HG02588 (cell line): ENCODE measurements around the gene SLC25A26.

Experiments used
- ATAC-seq: cut with Tn5 transposase; IDR thresholded peaks from one replicate; pipeline ENCODE4 v1.9.1; 2021; ENCODE audit warnings: mild to moderate bottlenecking, moderate library complexity; ENCODE audit not compliant: unreplicated experiment

Gene SLC25A26

DNA sequence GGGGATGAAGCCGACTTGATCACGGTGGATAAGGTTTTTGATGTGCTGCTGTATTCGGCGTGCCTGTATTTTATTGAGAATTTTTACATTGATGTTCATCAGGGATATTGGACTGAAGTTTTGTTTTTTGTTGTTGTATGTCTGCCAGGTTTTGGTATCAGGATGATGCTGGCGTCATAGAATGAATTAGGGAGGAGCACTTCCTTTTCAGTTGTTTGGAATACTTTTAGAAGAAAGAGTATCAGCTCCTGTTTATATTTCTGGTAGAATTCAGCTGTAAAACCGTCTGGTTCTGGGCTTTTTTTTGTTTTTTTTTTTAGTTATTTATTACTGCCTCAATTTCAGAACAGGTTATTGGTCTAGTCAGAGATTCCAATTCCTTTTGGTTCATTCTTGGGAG is 93.7 kb downstream of the SLC25A26 start:
- ATAC-seq: no peak

DNA sequence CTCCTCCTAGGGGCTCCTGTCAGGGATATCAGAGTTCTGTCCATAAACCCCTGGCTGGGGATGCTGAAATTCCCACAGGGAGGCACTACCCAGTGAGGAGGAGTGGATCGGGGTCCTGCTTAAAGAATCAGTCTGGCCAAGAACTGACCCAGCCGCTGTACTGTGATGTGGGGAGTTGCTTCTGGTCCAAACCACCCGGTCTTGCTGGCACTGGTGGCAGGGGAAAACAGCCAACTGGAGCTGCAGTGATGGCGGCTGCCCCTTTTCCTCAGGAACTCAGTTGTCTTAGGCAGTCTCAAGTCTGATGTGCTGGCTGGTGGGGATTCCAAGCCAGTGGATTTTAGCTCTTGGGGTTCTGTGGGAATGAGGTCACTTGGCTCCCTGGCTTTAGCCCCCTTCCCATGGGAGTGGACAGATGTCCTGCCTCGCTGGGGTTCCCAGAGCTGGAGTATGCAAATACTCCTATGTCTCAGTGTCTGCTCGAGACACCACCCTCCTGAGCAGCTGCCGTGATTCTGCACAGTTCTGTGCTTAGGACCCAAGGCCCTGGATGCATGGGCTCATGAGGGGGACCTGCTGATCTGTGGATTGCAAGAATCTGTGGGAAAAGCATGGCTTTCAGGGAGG is 97.1 kb downstream of the SLC25A26 start:
- no peak for ATAC-seq

DNA sequence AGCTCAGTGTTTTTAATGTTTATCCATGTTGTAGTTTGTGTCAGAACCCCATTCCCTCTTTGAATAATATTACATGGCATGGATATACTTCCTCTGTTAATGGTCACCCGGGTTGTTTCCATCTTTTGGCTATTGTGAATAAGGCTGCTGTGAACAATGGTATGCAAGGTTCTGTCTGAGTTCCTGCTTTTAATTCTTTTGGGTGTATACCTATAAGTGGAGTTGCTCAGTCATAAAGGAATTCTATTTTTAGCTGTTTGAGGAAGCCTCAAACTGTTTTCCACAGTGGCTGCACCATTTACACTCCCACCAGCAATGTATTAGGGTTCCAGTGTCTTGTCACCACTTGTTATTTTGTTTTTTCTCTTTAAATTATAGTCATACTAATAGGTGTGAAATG is 99.6 kb downstream of the SLC25A26 start:
- ATAC-seq: no peak

DNA sequence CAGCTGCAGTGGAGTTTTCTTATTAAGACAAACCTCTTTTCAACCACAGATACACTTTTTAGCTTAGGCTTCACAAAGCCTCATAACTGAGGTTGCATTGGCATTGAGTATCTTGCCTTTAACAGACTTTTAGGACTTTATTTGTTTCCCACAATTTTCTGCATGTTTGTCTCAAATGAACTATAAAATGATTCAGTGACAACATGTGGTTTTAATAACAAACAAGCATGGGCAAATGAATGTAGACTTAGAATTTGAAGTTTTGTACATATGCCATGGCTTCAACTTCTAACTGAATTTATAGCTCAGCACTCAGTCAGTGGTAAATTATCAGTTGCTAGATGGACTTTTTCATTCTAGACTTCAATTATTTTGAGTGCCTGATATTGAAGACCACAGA is 101.6 kb downstream of the SLC25A26 start:
- no peak for ATAC-seq

DNA sequence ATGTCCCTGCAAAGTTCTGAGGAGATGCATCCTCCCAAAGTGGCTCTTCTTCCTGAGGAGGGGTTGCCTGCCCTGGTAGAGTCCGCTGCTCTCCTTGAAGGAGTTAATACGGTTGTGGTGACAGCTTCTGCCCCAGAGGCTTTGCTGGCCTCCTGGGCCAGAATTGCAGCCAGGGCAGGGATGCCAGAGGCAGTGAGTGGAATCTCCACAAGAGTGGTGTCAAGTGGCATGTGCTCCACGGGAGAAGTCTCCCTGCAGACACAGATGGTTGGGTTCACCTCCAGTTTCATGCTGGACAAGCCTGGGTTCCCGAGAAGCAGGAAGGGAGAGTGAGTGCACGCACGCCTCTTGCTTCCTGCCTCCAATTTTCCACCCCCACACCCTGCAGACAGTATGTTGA is 105.5 kb downstream of the SLC25A26 start:
- ATAC-seq: no peak

DNA sequence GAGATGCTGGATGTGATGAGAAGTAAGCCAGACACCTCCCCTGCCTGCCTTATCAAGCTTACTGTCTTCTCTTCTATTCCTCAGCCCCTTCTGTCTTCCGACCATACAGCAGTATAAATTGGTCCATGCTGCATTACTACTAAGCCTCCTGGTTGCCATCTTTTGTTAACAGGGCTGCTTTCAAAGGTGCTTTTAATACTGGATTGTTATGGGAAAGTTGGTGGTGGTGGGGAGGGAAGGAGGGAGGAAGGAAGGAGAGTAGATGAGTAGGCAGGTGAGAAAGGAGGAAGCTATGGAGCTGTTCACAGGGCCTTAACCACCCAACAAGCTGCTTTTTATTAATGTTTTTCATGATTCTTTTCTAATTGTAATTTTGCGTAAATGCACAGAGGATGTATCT is 114.9 kb downstream of the SLC25A26 start:
- no peak for ATAC-seq

DNA sequence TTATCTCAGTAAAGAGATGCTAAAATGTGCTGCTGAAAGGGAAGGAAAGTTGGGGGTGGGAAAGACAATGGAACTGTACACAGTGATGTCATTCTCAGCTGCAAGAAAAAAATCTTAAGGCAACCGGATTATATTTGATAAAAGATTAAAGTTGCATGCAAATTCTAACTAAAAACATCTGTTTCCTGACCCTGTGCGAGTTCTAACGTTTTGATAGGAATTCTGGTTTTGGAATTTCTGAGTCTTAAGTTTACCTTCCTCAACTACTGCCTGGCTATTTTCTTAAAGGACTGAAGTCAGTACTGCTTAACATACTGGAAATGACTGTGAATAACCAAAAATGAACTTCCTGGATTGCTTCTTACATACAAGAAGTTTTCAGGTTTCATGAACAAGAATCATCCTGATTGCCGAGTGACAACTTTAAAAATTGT is 115.5 kb downstream of the SLC25A26 start:
- ATAC-seq: no peak

DNA sequence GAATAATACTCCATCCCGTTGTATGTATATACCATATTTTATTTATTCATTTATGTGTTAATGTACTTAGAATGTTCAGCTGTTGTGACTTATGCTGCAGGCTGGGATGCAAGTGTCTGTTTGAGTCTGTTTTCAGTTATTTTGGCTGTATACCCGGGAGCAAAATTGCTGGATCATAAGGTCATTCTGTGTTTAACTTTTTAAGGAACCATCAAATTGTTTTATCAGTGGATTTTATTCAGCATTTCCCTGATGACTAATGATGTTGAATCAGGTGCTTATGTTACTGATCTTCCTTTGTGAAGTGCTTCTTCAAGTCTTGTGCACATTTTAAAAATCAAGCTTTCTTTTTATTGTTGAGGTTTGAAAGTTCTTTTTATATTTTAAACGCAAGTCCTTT is 118.1 kb downstream of the SLC25A26 start:
- no peak for ATAC-seq

DNA sequence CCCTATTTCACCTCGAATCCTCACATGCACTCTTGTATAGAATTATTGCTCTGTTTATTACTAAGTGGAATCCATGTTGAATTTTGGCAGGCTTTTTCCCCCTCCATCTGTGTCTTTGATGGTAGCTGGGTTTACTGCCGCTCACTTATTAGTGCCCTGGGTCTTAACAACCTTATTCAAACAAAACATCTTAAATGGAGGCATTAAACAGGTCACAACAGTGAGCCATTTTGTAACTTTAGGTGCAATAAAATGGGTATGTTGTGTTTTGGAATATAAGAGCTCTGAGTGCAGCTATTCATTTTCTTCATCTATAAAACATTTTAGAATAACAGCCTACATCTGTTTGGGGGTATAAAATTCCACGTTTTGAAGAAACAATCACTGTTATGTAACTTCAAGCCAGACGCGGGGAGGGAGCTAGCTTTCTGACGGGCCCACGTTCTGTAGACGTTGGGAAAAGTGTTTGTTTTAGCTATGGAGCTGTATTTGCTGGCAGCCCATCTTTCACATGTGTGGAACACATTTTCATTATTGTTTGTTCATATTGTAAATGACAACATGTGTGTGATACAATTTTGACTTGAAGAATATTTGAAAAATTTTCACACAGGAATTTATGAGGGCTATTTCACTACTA is 122.0 kb downstream of the SLC25A26 start:
- no peak for ATAC-seq

DNA sequence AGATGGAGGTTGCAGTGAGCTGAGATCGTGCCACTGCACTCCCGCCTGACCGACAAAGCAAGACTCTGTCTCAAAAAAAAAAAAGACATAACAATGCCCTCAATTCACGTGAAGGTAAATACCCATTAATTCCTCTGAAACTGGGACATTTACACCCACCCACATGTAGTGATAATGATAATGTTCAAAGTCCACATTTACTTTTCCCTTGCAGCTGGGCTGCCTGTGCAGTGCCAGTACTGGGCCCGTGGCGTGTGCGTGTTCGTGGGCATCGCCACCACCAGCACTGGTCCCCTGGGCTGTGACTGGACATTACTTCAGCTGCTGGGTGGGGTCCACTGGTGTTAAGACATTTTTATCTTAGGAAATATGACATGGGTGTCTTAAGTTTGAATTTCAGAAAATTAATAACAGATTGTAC is 123.6 kb downstream of the SLC25A26 start:
- no peak for ATAC-seq

DNA sequence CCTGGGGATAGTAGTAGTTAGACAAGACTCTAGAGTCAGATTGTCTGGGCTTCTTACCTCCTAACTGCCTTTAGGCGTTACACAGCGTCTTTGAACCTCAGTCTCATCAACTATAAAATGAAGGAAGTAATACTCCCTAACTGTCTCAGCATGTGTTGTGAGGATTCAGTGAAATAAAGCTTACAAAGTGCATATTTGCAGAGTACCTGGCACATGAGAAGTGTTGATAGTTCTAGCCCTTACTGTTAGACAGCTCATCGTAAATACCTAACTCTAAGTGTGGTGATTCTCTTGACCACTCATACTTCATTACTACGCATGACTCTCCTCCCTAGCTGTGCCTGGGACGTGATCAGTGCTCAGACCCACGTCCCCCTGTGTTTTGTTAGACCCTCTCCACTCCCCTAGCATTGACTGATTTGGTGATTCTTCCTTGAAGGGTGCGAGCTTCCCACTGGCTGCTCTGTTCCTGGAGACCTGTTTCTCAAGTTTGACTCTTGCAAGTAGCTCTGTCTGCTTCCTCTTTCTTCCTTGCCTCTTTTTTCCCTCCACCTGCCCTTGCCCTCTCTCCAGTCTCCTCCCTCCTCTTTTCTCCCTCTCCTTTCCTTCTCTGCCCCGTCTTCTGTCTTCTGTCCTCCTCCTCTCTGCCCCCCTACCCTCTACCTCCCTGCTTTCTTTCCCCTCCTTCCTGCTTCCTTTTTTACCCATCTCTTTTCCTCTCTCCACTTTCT is 124.2 kb downstream of the SLC25A26 start:
- ATAC-seq: no peak

DNA sequence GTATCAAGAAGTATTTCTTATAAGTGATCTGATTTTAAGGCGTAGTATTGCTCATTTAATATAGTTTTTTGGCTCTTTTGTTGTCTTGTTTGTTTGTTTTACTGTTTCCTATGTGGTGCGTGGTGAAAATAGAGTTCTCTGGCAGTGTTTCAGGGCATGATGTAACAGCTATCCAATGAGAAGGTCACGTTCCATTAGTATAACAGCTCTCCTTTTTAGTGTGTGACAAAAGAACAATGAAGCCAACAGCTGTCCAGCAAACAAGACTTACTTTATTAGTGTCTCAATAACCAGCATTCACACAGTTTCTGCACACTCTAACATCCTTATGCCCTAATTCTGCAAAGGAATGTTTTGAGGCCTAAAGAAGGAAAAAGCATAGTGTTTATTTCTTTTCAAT is 127.9 kb downstream of the SLC25A26 start:
- ATAC-seq: no peak

DNA sequence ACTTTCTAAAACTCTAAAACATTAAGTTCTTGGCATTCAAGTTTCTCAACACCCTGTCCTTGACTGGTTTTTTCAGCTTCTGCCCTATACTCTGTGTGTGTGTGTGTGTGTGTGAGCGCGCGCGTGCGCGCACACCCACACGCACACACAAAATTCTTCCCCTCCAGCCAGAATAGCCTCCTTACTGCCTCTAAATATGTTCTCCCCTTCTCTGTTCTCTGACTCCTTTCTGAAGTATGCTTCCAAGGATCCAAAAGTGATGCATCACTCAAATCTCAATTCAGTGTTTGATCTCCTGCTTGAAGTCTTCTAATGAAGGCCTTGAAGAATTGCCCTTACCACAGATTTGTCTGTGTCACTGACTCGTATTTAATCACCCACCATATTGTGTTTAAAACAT is 129.8 kb downstream of the SLC25A26 start:
- no peak for ATAC-seq

DNA sequence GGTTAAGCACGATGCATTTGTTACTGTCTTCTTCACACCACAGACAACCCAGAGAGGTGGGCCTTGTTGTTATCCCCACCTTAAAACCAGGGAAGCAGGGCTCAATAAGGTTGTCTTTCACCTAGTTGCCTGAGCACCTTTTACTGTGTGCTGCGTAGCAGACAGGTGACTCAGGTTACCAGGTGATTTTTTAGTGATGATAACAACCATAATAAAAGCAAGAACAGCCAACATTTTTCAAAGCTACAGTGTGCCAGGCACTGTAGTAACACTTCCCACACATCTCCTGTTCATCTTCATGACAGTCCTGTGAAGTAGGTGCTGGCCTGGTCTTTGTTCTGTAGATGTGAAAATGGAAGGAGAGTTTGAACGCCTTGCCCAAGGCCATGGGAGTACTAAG is 132.2 kb downstream of the SLC25A26 start:
- no peak for ATAC-seq

DNA sequence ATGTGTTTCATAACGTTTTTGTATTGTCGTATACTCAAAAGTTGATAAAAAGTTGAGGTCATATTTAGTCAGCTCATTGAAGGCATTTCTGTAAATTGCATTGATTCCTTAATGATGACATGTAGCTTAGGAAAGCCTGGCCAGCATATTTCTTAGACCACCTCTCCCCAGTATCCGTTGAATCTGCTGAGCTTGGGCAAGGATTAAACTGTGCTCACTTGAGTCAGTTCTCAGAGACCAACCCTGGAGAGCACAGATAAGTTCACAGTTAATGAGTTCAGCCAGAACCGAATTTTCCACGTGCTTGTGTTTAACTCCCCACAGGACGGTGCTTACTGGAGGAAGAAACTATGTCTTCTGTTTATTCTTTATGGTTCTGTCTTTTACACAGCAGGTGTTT is 132.7 kb downstream of the SLC25A26 start:
- no peak for ATAC-seq

DNA sequence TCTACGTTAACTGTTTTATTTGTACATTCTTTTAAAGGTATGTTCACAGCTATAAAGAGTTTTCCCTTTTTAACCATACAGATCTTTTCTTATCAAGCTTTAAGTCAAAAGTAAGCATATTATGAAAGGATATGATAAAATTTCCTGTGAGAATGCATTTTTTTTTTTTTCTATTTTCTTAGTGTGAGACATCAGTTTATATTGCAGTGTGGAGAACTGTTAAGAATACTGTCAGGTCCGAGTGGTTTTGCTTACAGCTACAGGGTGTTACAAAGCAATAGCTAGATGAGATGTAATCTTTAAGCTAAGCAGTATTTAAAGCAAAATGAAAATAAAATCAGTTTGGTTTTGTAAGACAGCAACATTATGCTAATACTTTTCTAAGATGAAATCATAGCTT is 133.2 kb downstream of the SLC25A26 start:
- no peak for ATAC-seq

DNA sequence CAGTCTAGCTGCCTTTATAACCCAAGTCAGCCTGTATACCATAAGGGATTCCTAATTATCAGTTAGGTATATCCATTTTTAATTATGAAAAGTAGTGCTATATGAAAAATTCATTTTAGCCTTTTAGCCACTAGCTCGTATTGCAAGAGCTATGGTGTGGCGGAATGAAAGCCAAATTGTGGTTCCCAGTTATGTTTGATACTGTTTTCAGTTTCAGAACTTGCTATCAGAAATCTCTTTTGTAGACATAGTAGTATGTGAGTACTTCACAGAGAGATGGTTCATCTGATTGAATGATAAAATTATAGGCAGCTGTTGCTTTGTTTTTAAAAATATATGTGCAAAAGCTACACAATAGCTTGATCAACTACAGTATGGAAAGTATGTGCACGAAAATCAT is 134.6 kb downstream of the SLC25A26 start:
- ATAC-seq: no peak

DNA sequence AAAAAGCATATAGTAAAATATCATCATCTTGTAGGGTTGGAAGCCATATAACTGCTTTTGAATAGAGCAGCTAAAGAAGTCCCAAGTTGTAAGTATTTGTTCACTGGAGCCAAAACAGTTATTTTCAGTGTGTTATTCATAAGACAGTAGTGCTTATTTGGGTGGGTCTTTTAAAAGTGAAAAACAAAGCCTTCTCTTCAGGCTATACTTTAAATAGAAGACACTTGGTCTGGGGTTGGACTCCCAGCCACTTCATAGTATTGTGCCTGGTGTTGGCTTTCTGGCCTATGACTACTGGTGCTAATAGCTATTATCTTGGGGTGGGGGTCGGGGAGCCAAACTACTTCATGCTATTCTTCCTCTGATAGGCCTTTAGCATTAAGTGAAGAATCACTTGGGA is 135.2 kb downstream of the SLC25A26 start:
- ATAC-seq: no peak

DNA sequence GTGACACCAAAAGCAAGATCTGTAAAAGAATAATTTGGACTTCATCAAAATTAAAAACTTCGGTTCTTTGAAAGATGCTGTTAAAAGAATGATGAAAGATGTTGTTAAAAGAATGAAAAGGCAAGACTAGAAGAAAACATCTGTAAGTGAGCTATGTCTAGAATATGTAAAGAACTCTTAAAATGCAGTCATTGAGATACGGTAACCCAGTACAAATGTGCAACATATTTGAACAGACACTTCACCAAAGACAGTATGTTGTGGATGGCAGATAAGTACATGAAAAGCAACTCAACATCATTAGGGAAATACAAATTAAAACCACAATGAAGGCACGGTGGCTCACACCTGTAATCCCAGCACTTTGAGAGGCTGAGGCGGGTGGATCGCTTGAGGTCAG is 140.6 kb downstream of the SLC25A26 start:
- ATAC-seq: no peak

DNA sequence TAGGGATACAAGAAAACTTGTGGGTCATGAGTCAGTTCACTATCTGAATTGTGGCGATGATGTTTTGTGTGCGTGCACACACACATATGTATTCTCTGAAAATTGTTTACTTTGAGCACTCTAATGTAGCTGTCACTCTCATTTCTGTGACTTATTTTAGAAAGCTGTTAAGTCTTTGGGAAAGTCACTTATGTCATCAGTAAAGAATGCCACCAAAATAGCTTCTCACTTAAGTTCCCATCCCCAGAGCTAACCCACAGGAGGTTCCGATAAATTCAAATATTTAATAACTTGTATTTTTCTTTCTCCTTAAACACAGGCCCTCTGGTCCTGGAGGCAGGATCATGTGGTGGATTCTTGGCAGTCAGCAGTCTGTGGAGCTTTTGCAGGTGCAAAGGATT is 141.7 kb downstream of the SLC25A26 start:
- ATAC-seq: no peak

DNA sequence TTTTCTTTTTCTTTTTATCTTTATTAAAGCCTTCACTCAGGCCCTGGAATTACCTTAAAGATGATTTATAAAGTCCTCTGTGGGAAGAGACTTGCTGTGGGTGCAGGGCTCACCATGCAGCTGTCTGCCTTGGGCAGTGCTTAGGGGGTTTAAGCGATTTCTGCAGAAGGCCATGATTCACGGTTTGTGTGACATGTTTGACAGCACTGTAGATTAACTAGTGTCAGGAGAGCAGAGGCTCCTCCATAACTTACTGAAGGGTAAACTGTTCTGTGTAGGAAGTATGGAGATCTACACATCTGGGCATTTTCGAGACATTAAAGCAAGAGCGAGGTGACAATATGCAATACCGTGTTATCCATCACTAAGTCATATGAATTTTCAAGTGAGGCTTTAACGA is 142.3 kb downstream of the SLC25A26 start:
- ATAC-seq: no peak

DNA sequence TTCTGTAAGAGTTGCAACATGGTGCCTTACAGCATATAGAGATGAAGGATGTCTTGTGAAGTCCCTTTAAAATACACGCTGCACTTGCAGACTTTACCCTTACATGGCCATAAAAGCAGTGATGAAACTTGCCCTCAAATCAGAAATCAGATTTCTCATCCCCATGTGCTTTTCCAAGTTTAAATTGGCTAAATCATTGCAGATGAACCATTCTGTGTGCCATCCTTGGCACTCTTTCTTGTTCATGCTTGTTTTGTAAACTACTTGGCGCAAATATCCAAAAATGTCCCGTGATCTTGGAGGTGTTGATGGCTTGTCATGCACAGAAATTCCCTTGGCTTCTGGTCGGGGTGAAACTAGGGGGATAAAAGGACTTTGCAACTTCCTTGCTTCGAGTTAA is 144.3 kb downstream of the SLC25A26 start:
- no peak for ATAC-seq
